KMS-11 (cell line): ENCODE results near the gene AKT1S1.
"Not testable (repeated sequence)": the region's sequence is repeated elsewhere in the genome, so short reads cannot be mapped to it uniquely, and the experiment has no call there.

Experiments used
- H2AFZ ChIP-seq: fragments of 200-600 bp; sonication (generic); 2 replicates; pipeline ENCODE4 v1.6.1; 2016; ENCODE audit warnings: antibody characterized with exemption, mixed run types, low read depth
- H3K27ac ChIP-seq: fragments of 200-600 bp; sonication (generic); 2 replicates; pipeline ENCODE4 v1.6.1; 2016; ENCODE audit warnings: mild to moderate bottlenecking, mixed run types
- H3K27me3 ChIP-seq: fragments of 200-600 bp; sonication (generic); 2 replicates; pipeline ENCODE4 v1.6.1; 2017; ENCODE audit warnings: mild to moderate bottlenecking, low read depth, mixed run types, moderate library complexity; ENCODE audit not compliant: insufficient read depth
- H3K36me3 ChIP-seq: fragments of 200-600 bp; sonication (generic); 2 replicates; pipeline ENCODE4 v1.6.1; 2017; ENCODE audit warnings: mild to moderate bottlenecking, mixed run types; ENCODE audit not compliant: insufficient read depth
- H3K4me1 ChIP-seq: fragments of 200-600 bp; sonication (generic); 2 replicates; pipeline ENCODE4 v1.6.1; 2016; ENCODE audit warnings: mild to moderate bottlenecking, low read depth, mixed run types; ENCODE audit not compliant: poor library complexity, severe bottlenecking
- H3K4me2 ChIP-seq: fragments of 200-600 bp; sonication (generic); 2 replicates; pipeline ENCODE4 v1.7.0; 2016; ENCODE audit warnings: mild to moderate bottlenecking, mixed run types
- H3K4me3 ChIP-seq: fragments of 200-600 bp; sonication (generic); IDR thresholded peaks from 2 replicates; pipeline ENCODE4 v1.6.1; 2017; ENCODE audit warnings: low read depth, low read length, mixed read lengths; ENCODE audit not compliant: insufficient read depth
- H3K79me2 ChIP-seq: fragments of 200-600 bp; sonication (generic); 2 replicates; pipeline ENCODE4 v1.6.1; 2016; ENCODE audit warnings: low read depth, mixed run types; ENCODE audit not compliant: insufficient read depth
- H3K9ac ChIP-seq: fragments of 200-600 bp; sonication (generic); 2 replicates; pipeline ENCODE4 v1.6.1; 2016; ENCODE audit warnings: mild to moderate bottlenecking, mixed run types
- H4K20me1 ChIP-seq: fragments of 200-600 bp; sonication (generic); 2 replicates; pipeline ENCODE4 v1.6.1; 2016; ENCODE audit warnings: mild to moderate bottlenecking, mixed run types; ENCODE audit not compliant: insufficient read depth
- CTCF ChIP-seq: fragments of 200-600 bp; sonication (generic); conservative IDR thresholded peaks from 2 replicates; pipeline ENCODE4 v1.6.1; 2017; ENCODE audit warnings: low read depth, mild to moderate bottlenecking, antibody characterized with exemption, low read length, moderate library complexity, mixed read lengths

Gene AKT1S1

GRCh38 chr19:49877020-49877878 lies at the start of gene AKT1S1, which contains the start of gene TBC1D17:
TSS of gene AKT1S1 (minus strand) at chr19:49877355. CDS start at chr19:49873295, 4,060 bp downstream.
TSS of gene TBC1D17 (plus strand) at chr19:49877702. CDS start at chr19:49877724, 22 bp downstream.
- Histone ChIP-seq H3K4me2 (peak within 1 kb of the TSS; percentile 88), H3K9ac (peak within 1 kb of the TSS; percentile 94), H4K20me1 (no peaks in the 10 kb centered on the region), H3K79me2 (peaks cover 23% of the 10 kb centered on the region), H3K36me3 (no peaks in the 10 kb centered on the region), H2AFZ (peak within 1 kb of the TSS; percentile 75), H3K4me3 (no peak within 1 kb of the TSS), H3K27ac (peak within 1 kb of the TSS; percentile 94), H3K4me1 (peaks cover 20% of the 10 kb centered on the region), H3K27me3 (no peaks in the 10 kb centered on the region)
- no peak for TF ChIP-seq CTCF

- Histone ChIP-seq H3K36me3 (peaks cover 18% of the 10 kb centered on the region; the same call in 1 of the 2 replicates), H3K4me3 (no peak overlapping the region), H4K20me1 (no peaks in the 10 kb centered on the region; the same call in 1 of the 2 replicates), H3K4me2 (peak overlapping the region; percentile 15; the same call in 1 of the 2 replicates), H3K27me3 (no peaks in the 10 kb centered on the region), H3K27ac (no peak overlapping the region), H3K79me2 (peaks cover 96% of the 10 kb centered on the region), H3K4me1 (peaks cover 68% of the 10 kb centered on the region), H2AFZ (no peak overlapping the region), H3K9ac (no peak overlapping the region)
- no peak for TF ChIP-seq CTCF
These were observed 49.4 kb upstream of the AKT1S1 start for GRCh38 chr19:49926515-49926914.

- H3K9ac ChIP-seq: no peak overlapping the region; the same call in 1 of the 2 replicates
- H3K4me2 ChIP-seq: peak overlapping the region; percentile 31; the same call in 1 of the 2 replicates
- TF ChIP-seq CTCF: no peak
- no peak overlapping the region for H2AFZ ChIP-seq
- H3K4me1 ChIP-seq: peaks cover 78% of the 10 kb centered on the region
- H3K27ac ChIP-seq: peak overlapping the region; percentile 69
- no peaks in the 10 kb centered on the region for H3K27me3 ChIP-seq
- H3K79me2 ChIP-seq: peaks cover 96% of the 10 kb centered on the region
- H3K36me3 ChIP-seq: peaks cover 14% of the 10 kb centered on the region; the same call in 1 of the 2 replicates
- H3K4me3 ChIP-seq: no peak overlapping the region
- H4K20me1 ChIP-seq: 0 out of 2 replicates have a peak, but pooled peaks cover 3% of the 10 kb centered on the region
These were observed 48.3 kb upstream of the AKT1S1 start for GRCh38 chr19:49925486-49925885.

- H3K79me2 ChIP-seq: peaks cover 97% of the 10 kb centered on the region
These were observed 47.7 kb upstream of the AKT1S1 start for GRCh38 chr19:49924881-49925210.

More at GRCh38 chr19:49924881-49925210, 47.7 kb upstream of the AKT1S1 start:
- H3K4me3 ChIP-seq, H2AFZ ChIP-seq, H4K20me1 ChIP-seq, H3K27me3 ChIP-seq: not testable (repeated sequence)
- H3K4me1 ChIP-seq: peaks cover 80% of the 10 kb centered on the region
- peaks cover 14% of the 10 kb centered on the region; the same call in 1 of the 2 replicates for H3K36me3 ChIP-seq
- peak overlapping the region; percentile 31; the same call in 1 of the 2 replicates for H3K4me2 ChIP-seq
- peak overlapping the region; percentile 69 for H3K27ac ChIP-seq
- H3K9ac ChIP-seq: peak overlapping the region; percentile 54; the same call in 1 of the 2 replicates
